ENCODE results near the gene LRRIQ4.
A peak's percentile ranks its signal among the peaks of the same experiment; 100 is the strongest.

The LRRIQ4 gene

DNA sequence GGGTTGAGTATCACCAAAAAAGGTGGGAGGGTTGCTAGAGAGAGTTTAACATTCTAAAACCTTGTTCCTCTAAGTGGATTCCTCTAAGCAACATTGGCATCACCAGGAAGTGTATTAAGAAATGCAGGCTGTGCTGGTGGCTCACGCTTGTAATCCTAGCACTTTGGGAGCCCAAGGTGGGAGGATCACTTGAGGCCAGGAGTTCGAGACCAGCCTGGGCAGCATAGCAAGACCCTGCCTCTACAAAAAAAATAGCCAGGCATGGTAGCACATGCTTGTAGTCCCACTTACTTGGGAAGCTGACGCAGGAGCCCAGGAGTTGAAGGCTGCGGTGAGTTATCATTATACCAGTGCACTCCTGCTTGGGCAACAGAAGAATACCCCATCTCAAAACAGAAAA lies 34.8 kb upstream of the LRRIQ4 start:
- no peaks in the 10 kb centered on the region for H3K27me3 ChIP-seq (ENCODE audit: low read depth, low read length)
- no peaks in the 10 kb centered on the region for H3K9me3 ChIP-seq (ENCODE audit: control insufficient read depth in 1 of 2, low read length in 2 of 2)
- peaks cover 7 to 27% of the 10 kb centered on the region in 2 donors for H3K4me1 ChIP-seq (ENCODE audit: control insufficient read depth in 1 of 2, insufficient read depth in 2 of 2, low read length in 2 of 2)
- no peak overlapping the region for H3K4me3 ChIP-seq (ENCODE audit: low read depth in 1 of 2, low read length in 2 of 2)
- H3K27ac ChIP-seq (ENCODE audit: low read length), result no peak overlapping the region
- peaks cover 56 to 61% of the 10 kb centered on the region in 2 donors for H3K36me3 ChIP-seq (ENCODE audit: control insufficient read depth in 1 of 2, insufficient read depth in 2 of 2, low read length in 2 of 2)

GRCh38 chr3:169780742-169781141 lies 31.9 kb upstream of the LRRIQ4 start:
- H3K36me3 ChIP-seq (ENCODE audit: control insufficient read depth in 1 of 2, insufficient read depth in 2 of 2, low read length in 2 of 2), result peaks cover 59 to 64% of the 10 kb centered on the region in 2 donors
- H3K27me3 ChIP-seq (ENCODE audit: low read depth, low read length), result no peaks in the 10 kb centered on the region
- H3K27ac ChIP-seq (ENCODE audit: low read length), result no peak overlapping the region
- no peaks in the 10 kb centered on the region for H3K9me3 ChIP-seq (ENCODE audit: control insufficient read depth in 1 of 2, low read length in 2 of 2)
- no peak overlapping the region for H3K4me3 ChIP-seq (ENCODE audit: low read depth in 1 of 2, low read length in 2 of 2)
- H3K4me1 ChIP-seq (ENCODE audit: control insufficient read depth in 1 of 2, insufficient read depth in 2 of 2, low read length in 2 of 2), result peaks cover 0 to 6% of the 10 kb centered on the region in 2 donors

DNA sequence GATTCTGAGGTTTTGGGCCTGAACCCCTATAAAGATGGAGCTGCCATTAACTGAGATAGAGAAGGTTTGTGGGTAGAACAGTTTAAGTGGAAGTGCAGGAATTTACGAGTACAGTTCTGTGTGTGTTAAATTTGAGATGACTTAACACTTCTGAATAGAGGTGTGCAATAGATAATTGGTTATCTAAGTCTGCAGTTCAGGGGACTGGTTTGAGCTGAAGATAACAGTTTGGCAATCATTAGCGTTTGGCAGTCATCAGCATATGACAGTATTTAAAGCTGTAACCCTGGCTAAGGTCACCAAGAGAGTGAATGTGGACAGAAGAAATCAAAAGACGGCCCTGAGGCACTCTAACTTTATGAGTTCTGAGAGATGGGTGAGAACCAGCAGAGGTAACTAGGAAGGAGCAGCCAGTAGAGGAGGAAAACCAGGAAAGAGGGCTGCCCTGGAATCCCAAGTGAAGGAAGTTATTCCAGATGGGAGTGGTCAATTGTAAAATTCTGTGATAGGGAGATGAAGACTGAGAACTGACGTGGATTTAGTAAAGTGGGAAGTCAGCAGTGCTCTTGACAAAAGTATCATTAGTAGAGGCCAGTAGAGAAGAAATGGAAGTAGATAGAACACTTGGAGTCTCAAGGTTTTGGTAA lies 31.3 kb upstream of the LRRIQ4 start:
- no peaks in the 10 kb centered on the region for H3K27me3 ChIP-seq (ENCODE audit: low read depth, low read length)
- no peaks in the 10 kb centered on the region for H3K9me3 ChIP-seq (ENCODE audit: control insufficient read depth in 1 of 2, low read length in 2 of 2)
- peaks cover 62 to 65% of the 10 kb centered on the region in 2 donors for H3K36me3 ChIP-seq (ENCODE audit: control insufficient read depth in 1 of 2, insufficient read depth in 2 of 2, low read length in 2 of 2)
- no peak overlapping the region for H3K4me3 ChIP-seq (ENCODE audit: low read depth in 1 of 2, low read length in 2 of 2)
- H3K27ac ChIP-seq (ENCODE audit: low read length), result no peak overlapping the region
- H3K4me1 ChIP-seq (ENCODE audit: control insufficient read depth in 1 of 2, insufficient read depth in 2 of 2, low read length in 2 of 2), result peaks cover 0 to under 1% of the 10 kb centered on the region in 2 donors

DNA sequence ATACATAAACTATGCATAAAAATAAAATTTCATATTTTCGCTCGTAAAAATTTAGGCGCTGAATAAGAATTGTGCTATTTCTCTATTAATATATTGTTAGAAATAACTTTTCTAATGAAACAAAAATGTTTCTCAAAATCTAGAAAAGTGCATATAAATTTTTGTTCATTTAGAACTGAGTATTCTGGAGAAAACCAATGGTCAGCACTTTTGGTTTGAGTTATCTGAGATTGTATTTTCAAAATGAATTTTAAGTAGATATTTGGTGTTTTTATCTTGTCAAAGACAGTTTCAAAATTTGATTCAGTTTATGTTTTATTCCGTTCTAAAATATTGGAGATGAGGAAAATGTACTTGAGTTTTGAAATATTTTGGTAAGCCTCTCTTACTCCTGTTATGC lies 25.6 kb upstream of the LRRIQ4 start:
- peaks cover 38 to 40% of the 10 kb centered on the region in 2 donors for H3K36me3 ChIP-seq (ENCODE audit: control insufficient read depth in 1 of 2, insufficient read depth in 2 of 2, low read length in 2 of 2)
- H3K4me1 ChIP-seq (ENCODE audit: control insufficient read depth in 1 of 2, insufficient read depth in 2 of 2, low read length in 2 of 2), result no peaks in the 10 kb centered on the region
- no peak overlapping the region for H3K27ac ChIP-seq (ENCODE audit: low read length)
- H3K9me3 ChIP-seq (ENCODE audit: control insufficient read depth in 1 of 2, low read length in 2 of 2), result no peaks in the 10 kb centered on the region
- H3K27me3 ChIP-seq (ENCODE audit: low read depth, low read length), result no peaks in the 10 kb centered on the region
- no peak overlapping the region for H3K4me3 ChIP-seq (ENCODE audit: low read depth in 1 of 2, low read length in 2 of 2)

DNA sequence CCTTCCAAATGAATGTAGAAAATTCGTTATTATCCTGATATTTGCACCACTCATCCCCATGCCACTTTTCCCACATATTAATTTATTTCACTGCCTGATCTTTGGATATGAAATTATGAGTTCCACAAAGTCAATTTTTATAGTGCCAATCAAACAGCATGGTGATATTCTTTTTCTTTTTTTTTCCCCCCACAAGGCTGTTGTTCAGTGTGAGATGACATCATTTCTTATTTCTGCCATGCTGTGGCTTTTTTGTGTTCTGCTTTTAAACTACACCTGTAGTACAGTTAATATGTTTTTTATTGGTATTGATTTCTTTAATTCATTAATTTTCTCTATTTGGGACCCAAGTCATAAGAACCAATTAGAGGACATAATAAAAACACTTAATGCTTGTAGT lies 24.9 kb upstream of the LRRIQ4 start:
- Histone ChIP-seq H3K4me1 (ENCODE audit: control insufficient read depth in 1 of 2, insufficient read depth in 2 of 2, low read length in 2 of 2) (no peaks in the 10 kb centered on the region), H3K4me3 (ENCODE audit: low read depth in 1 of 2, low read length in 2 of 2) (no peak overlapping the region), H3K9me3 (ENCODE audit: control insufficient read depth in 1 of 2, low read length in 2 of 2) (no peaks in the 10 kb centered on the region), H3K27me3 (ENCODE audit: low read depth, low read length) (no peaks in the 10 kb centered on the region), H3K27ac (ENCODE audit: low read length) (no peak overlapping the region), H3K36me3 (ENCODE audit: control insufficient read depth in 1 of 2, insufficient read depth in 2 of 2, low read length in 2 of 2) (peaks cover 31 to 35% of the 10 kb centered on the region in 2 donors)

DNA sequence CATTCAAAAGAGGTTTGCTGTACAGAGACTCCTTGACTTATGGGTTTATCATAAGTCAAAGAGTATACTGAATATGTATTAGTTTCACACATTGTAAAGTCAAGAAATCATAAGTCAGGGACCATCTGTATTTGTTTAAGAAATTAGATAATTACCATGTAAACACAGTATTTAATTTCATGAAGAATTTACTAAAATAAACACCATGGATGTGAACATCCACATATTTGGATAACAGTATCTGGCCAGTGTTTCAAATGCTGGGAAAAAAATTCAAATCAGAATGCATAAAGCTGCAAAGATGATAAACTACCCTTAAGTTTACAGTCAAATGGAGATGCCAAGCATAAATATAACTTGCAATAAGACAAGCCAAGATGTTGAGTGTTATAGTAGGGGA lies 22.5 kb upstream of the LRRIQ4 start:
- H3K4me1 ChIP-seq (ENCODE audit: control insufficient read depth in 1 of 2, insufficient read depth in 2 of 2, low read length in 2 of 2), result no peaks in the 10 kb centered on the region
- no peak overlapping the region for H3K27ac ChIP-seq (ENCODE audit: low read length)
- H3K36me3 ChIP-seq (ENCODE audit: control insufficient read depth in 1 of 2, insufficient read depth in 2 of 2, low read length in 2 of 2), result peaks cover 23 to 24% of the 10 kb centered on the region in 2 donors
- H3K4me3 ChIP-seq (ENCODE audit: low read depth in 1 of 2, low read length in 2 of 2), result no peak overlapping the region
- H3K27me3 ChIP-seq (ENCODE audit: low read depth, low read length), result no peaks in the 10 kb centered on the region
- H3K9me3 ChIP-seq (ENCODE audit: control insufficient read depth in 1 of 2, low read length in 2 of 2), result no peaks in the 10 kb centered on the region

DNA sequence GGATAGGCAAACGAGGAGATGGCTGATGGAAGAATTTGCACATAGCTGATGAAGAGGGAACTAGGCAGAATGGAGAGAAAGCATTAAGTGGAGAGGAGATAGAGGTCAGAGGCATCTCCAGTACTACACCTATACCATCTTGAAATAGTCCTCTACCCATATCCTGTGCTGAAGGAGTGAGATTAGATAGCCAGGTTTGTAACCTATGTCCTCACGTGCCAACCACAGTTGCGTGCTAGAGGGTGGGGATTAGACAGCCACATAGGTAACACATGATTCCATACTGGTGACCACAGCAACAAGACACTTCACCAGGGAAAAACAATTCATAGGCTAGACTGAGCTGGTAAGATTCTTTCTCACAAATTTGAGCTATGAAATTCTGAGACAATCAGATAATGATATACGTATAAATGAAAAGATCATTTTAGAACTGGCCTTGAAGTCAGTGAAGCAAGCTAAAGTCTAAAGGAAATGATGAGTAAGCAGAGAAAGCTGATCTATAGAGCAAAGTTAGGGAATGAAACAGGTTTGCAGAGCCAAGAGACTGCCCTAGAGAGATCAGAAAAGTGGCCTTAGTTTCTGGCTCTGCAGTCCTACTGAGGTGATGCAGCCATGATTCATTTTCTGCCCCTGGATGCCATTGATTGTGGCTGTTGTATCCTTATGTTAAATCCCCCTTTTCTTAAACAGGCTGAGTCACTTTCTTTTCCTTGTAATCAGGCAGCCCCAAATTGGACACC lies 21.8 kb upstream of the LRRIQ4 start:
- no peaks in the 10 kb centered on the region for H3K27me3 ChIP-seq (ENCODE audit: low read depth, low read length)
- H3K36me3 ChIP-seq (ENCODE audit: control insufficient read depth in 1 of 2, insufficient read depth in 2 of 2, low read length in 2 of 2), result peaks cover 19 to 23% of the 10 kb centered on the region in 2 donors
- no peak overlapping the region for H3K4me3 ChIP-seq (ENCODE audit: low read depth in 1 of 2, low read length in 2 of 2)
- no peaks in the 10 kb centered on the region for H3K4me1 ChIP-seq (ENCODE audit: control insufficient read depth in 1 of 2, insufficient read depth in 2 of 2, low read length in 2 of 2)
- no peak overlapping the region for H3K27ac ChIP-seq (ENCODE audit: low read length)
- no peaks in the 10 kb centered on the region for H3K9me3 ChIP-seq (ENCODE audit: control insufficient read depth in 1 of 2, low read length in 2 of 2)

DNA sequence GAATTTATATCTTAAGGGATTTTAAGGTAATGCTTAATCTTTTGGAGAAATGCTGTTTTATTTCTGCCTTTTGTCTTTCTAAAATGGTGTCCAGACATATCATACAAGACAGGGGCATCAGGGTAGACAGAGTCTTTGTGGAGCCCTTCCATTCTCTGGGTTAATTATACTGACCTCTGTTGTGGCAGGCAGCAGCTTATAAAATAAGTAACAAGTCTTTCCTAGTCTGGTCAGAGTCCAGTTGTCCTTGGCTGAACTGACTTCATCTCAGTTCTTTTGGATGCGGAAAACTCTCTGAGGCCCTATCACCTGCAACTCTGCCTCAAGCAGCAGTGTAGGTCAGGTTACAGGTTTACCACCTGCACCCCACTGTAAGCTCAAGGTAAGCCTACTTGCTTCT lies 20.3 kb upstream of the LRRIQ4 start:
- H3K4me3 ChIP-seq (ENCODE audit: low read depth in 1 of 2, low read length in 2 of 2), result no peak overlapping the region
- no peaks in the 10 kb centered on the region for H3K9me3 ChIP-seq (ENCODE audit: control insufficient read depth in 1 of 2, low read length in 2 of 2)
- no peaks in the 10 kb centered on the region for H3K4me1 ChIP-seq (ENCODE audit: control insufficient read depth in 1 of 2, insufficient read depth in 2 of 2, low read length in 2 of 2)
- no peak overlapping the region for H3K27ac ChIP-seq (ENCODE audit: low read length)
- peaks cover 7 to 10% of the 10 kb centered on the region in 2 donors for H3K36me3 ChIP-seq (ENCODE audit: control insufficient read depth in 1 of 2, insufficient read depth in 2 of 2, low read length in 2 of 2)
- H3K27me3 ChIP-seq (ENCODE audit: low read depth, low read length), result no peaks in the 10 kb centered on the region

GRCh38 chr3:169804681-169805080 lies 8.0 kb upstream of the LRRIQ4 start:
- Histone ChIP-seq H3K27ac (ENCODE audit: low read length) (no peak overlapping the region), H3K9me3 (ENCODE audit: control insufficient read depth in 1 of 2, low read length in 2 of 2) (no peaks in the 10 kb centered on the region), H3K36me3 (ENCODE audit: control insufficient read depth in 1 of 2, insufficient read depth in 2 of 2, low read length in 2 of 2) (peaks cover 0 to 3% of the 10 kb centered on the region in 2 donors), H3K4me1 (ENCODE audit: control insufficient read depth in 1 of 2, insufficient read depth in 2 of 2, low read length in 2 of 2) (no peaks in the 10 kb centered on the region), H3K27me3 (ENCODE audit: low read depth, low read length) (no peaks in the 10 kb centered on the region), H3K4me3 (ENCODE audit: low read depth in 1 of 2, low read length in 2 of 2) (no peak overlapping the region)

DNA sequence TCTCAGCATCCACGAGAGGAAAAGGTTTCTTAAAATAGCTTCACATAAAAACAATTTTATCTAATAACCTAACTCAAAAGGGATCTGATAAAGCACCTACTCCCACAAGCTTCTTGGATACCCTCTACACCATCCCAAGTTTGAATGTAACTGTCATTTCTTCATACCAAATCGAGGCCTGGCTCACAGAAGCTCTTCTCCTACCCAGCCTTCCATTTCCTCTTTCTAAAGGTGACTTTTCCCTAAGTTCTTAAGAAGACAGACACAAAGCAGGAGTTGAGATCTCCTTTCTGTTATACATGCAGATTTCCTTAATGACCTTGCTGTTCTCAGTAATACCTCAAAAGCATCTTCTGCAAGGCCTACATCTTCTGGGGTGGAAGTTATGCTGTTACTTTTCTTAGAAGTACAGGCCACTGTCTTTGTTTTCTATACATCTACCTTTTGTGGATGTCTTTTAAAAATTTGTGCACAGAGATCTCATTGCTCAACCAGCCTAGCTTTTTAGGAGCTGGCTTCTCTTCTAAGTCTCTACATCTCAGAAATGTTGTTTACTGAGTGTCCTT lies 3.4 kb upstream of the LRRIQ4 start:
- Histone ChIP-seq H3K4me1 (ENCODE audit: control insufficient read depth in 1 of 2, insufficient read depth in 2 of 2, low read length in 2 of 2) (peaks cover 0 to 20% of the 10 kb centered on the region in 2 donors), H3K9me3 (ENCODE audit: control insufficient read depth in 1 of 2, low read length in 2 of 2) (no peaks in the 10 kb centered on the region), H3K27ac (ENCODE audit: low read length) (no peak overlapping the region), H3K4me3 (ENCODE audit: low read depth in 1 of 2, low read length in 2 of 2) (no peak overlapping the region), H3K27me3 (ENCODE audit: low read depth, low read length) (no peaks in the 10 kb centered on the region), H3K36me3 (ENCODE audit: control insufficient read depth in 1 of 2, insufficient read depth in 2 of 2, low read length in 2 of 2) (no peaks in the 10 kb centered on the region)

DNA sequence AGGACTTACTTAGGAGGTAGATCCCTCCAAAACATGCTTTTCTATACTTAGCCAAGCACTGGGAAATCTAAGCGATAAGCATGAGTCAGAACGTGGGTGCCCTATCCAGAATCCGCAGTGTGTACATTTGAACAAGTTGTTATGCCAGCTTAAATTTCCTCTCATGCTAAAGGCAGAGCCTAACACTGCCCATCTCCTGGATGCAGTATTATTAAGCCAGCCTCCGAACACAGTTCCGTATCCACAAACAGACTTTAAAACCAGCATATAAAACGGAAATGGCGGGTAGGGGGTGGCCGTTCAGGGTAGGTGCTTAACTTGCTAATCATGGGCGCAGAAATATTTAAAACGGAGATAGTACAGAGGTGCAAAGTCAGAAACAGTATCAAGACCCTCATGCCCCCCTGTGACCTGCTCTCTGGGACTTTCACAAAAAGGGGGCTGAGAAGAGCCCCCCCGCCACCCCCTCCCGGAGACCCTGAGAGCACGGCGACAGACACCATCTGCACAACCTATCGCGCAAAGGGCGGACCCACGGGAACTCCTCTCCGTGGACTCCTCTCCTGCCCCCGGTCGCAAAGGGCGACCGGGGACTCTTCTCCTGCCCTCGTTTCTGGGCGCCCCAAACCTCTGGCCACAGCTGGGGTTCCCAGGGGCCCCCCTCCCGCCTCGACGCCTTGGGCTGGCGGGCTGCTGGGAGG lies 889 bp upstream of the LRRIQ4 start:
- no peaks in the 10 kb centered on the region for H3K27me3 ChIP-seq (ENCODE audit: low read depth, low read length)
- peak overlapping the region; percentile 19 for H3K27ac ChIP-seq (ENCODE audit: low read length)
- no peaks in the 10 kb centered on the region for H3K36me3 ChIP-seq (ENCODE audit: control insufficient read depth in 1 of 2, insufficient read depth in 2 of 2, low read length in 2 of 2)
- H3K4me3 ChIP-seq (ENCODE audit: low read depth in 1 of 2, low read length in 2 of 2), result peak overlapping the region; percentile 66 to 86
- peaks cover 0 to 5% of the 10 kb centered on the region in 2 donors for H3K9me3 ChIP-seq (ENCODE audit: control insufficient read depth in 1 of 2, low read length in 2 of 2)
- H3K4me1 ChIP-seq (ENCODE audit: control insufficient read depth in 1 of 2, insufficient read depth in 2 of 2, low read length in 2 of 2), result peaks cover 0 to 20% of the 10 kb centered on the region in 2 donors

All from muscle layer of duodenum (tissue), 2 donors.